HG03378 (cell line): Measurements from ENCODE around the gene BUB1B.

Experiments
- ATAC-seq: cut with Tn5 transposase; IDR thresholded peaks from one replicate; pipeline ENCODE4 v1.9.1; 2021; ENCODE audit warnings: mild to moderate bottlenecking, moderate library complexity; ENCODE audit not compliant: unreplicated experiment

Gene BUB1B

DNA sequence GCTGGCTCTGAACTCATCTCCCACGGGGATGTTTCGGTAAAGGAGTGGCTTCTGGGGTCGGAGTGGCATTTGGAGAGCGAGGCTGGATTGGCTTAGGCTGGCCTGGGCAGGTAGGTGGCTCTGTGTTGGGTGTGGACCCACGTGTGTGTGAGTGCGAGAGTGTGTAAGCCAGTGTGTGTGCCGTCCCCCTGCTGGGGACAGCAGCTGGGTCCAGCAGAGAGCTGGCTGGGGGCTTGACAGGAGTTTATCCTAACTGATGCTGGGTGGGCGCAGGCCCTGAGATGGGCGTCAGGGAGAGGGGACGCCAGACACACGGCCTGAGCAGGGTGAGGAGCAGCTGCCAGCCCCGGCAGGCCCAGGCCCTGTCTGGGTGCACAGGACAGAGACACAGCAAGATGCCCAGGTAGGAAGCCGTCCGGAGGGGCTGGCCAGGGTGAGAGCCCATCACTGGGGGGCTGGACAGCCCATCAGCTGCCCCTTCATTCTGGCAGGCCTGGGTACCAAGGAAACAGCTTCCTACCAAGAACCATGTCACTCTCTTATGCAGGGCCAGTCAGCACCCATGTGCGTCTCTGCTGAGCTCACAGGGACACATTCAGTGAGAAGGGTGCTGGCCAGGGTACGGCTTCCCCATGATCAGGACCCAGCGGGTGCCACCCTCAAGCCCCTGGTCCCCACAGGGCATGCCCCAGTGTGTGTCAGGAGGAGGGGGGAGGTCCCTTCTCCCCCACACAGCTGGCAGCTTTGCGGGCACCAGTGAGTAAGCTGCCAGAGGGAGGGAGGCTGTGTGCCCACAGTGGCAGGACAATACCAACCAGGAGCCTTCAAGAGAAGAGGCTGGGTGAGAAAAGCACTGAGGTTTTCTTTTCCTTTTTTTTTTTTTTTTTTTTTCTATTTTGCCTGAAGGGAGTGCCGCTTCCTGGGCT lies 79.1 kb downstream of the BUB1B start:
- ATAC-seq = no peak

GRCh38 chr15:40240619-40241221 lies 79.9 kb downstream of the BUB1B start:
- ATAC-seq = no peak

DNA sequence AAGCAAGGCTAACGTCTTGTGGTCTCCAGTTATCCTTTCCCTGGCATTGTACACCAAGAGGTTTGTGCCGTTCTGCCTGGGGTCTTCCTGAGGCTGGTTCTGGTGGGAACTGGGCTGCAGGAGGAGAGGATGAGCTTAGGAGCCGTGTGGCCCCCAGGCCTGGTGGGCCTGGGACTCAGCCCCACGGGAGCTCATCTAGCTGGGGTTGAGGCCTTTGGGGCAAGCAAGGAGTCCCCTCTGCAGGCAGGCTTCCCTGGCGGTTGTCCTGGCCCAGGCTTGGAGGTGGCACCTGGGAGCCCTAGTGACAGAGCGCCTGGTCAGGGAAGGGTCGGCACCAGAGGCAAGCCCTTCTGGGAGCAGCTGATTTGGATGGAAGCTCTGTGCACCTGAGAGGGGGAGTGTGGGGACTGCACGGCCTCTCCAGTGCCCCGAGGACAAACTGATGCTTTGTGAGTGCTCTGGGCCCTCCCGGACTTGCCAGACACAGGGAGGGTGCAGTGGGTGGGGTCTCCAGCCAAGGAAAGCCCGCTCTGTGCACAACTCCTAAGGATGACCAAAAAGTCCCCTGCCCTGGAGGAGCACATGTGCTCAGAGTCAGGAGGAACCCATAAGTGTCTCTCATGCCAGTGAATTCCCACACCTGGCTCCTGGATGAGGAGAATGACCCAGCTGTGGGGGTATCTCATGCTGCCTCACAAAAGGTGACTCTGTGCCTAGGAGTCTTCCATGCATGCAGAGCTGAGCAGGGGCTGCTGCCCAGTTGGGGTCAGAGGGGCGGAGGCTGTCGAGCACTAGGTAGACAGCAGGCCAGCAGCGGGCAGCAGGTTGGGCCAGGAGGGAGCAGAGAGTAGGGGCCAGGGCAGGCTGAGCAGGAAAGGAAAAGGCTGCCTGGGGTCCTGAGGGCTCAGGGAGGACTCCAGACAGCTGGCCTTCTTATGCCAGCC lies 80.7 kb downstream of the BUB1B start:
- ATAC-seq = no peak

DNA sequence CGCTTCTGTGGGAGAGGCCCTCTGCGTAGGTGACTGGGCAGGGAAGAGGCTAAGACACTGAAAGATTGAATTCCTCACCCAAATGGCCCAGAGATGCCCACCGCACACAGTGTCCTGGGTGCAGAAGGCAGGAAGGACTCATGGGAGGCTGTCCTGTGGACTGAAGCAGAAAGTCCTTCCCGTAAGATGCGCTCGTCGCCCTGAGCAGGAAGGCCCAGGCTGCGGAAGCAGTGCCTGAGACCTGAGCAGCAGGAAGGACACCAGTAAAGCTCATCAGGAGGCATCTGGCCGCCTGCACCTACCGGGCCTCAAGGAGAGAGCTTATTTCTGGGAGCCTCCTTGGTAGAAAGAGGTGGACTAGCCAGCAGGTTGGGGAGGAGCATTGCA lies 81.3 kb downstream of the BUB1B start:
- ATAC-seq = no peak

- ATAC-seq = no peak
These were observed 81.7 kb downstream of the BUB1B start for GRCh38 chr15:40242601-40243000.

GRCh38 chr15:40243126-40243810 lies 82.4 kb downstream of the BUB1B start:
- ATAC-seq = no peak

- no peak for ATAC-seq
These were observed 84.2 kb downstream of the BUB1B start for GRCh38 chr15:40244961-40245523.

- ATAC-seq = no peak
These were observed 85.0 kb downstream of the BUB1B start for GRCh38 chr15:40245666-40246450.

DNA sequence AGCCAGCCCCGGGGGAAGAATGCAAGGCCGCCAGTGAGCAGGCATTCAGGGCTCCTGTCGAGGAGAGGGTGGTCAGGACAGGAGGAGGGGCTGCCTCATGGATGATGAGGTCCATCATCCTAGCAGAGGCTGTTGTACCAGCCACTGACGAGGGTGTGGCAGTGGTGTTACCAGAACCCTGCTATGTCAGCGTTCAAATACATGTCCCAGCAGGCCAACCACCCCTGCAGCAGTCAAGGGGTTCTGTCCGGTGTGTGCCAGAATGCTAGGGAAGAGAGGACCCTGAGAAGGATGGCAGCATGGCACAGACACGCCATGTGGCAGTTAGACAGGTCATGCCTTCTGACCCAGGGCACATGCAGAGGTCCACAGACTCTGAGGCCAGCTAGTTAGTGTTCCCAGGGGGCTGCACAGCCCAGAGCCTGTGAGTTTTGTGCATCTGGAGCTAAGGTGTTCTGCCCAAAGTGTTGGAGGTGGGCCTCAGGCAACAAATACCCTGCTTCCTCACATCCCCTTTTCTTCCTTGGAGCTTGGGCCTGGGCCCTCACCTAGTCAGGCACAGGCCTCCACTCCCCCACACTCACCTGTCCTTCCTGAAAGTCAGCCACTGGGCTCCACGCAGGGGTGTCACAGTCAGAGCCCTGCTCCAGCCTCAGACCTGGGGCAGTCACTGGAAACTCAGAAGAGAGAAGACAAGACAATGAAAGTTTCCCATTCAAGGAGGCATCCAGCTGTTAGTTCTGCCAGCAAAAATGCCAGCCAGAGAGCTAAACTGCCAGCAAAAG lies 85.8 kb downstream of the BUB1B start:
- ATAC-seq = no peak

GRCh38 chr15:40247406-40247971 lies 86.6 kb downstream of the BUB1B start:
- ATAC-seq = no peak

- ATAC-seq = no peak
These were observed 87.3 kb downstream of the BUB1B start for GRCh38 chr15:40248006-40248783.

DNA sequence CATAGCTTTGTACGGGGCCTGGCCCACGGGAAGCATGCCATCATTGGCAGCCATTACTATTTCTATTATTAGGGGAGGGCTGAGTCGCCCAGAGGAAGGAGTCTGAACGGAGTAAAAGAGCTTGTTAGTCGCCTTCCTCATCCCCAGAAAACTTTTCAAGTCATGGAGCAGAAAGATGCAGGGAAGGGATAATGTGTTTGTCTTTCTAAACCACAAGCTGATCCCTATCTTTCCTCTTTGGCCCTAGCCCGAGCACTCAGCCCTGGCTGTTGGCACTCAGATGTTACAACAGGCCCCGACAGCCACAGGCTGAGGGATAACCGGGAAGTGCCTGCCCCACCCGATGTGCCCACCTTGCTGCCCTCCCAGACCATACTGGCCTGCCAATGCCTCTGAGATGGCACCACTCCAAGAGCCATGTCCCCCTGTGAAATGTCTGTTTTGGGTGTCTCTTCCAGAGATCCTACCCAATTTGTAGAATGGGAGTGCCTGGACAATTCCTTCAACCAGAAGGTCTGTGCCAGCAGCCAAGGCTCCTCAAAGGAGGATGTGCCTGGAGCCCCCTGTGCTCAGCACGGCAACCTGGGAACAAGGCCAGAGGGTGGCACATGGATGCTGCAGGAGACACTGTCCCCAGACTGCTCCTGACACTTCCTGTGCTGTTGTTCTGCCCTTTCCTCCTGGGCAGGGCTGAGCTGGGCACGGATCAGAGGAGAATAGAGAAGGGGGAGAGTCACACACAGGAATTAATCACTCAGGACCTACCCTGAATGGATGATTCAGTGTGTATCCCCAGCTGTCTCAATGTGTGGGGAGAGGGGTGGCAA lies 88.8 kb downstream of the BUB1B start:
- ATAC-seq = no peak

GRCh38 chr15:40250304-40250656 lies 89.4 kb downstream of the BUB1B start:
- ATAC-seq = no peak

- ATAC-seq = no peak
These were observed 90.1 kb downstream of the BUB1B start for GRCh38 chr15:40250771-40251483.

DNA sequence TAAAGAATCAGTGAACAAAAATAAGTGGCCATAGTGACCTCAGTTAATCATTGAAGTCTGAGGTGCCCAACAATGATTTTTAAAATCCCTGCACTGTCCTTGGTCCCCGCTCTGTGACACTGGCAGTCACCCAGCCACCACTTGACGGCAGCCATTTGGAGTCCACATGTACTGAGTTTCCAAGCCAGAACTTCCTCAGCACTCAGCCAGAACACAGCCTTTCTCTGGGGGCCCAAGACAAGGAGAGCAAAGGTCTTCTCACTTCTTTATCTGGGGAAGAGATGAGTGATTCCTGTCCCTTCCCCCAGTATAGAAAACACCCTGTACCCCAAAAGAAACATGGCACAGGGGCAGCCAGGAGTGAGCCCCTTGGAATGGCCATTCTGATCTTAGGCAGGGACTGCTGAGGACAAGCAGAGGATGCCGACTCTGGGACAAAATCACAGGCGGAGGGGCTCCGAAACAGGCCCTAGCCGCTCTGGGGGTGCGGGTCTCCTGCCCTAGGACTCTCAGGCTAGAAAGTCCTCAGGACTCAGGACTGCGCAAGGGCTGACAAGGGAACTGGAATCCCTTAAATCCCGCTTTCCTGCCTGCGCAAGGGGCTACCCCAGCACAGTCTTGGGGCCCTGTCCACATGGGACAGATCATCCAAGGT lies 90.7 kb downstream of the BUB1B start:
- ATAC-seq = no peak

DNA sequence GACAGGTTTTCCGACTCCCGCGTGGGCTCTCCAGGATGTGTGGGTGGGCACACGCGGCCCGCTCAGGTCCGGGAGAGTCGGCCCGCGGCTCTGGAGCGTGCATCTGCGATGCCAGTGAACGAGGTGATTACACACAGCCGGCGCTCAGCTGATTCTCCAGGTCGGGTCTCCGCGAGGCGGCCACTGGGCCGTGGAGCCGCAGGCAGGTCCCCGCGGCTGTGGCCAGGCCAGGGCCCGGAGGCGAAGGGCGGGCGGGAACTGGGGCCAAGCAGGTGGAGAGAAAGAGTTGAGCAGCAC lies 91.2 kb downstream of the BUB1B start:
- ATAC-seq = no peak
